Ishikawa (cell line): ENCODE measurements around the gene KIF3A.

Experiments
- CEBPB ChIP-seq: IDR thresholded peaks from 2 replicates; pipeline ENCODE4 v1.6.1; 2012
- CREB1 ChIP-seq: IDR thresholded peaks from 2 replicates; pipeline ENCODE4 v1.6.1; 2012; ENCODE audit warnings: low read depth
- EGR1 ChIP-seq: IDR thresholded peaks from 2 replicates; pipeline ENCODE4 v1.6.1; 2012
- EP300 ChIP-seq: IDR thresholded peaks from 2 replicates; pipeline ENCODE4 v1.6.1; 2012; ENCODE audit warnings: borderline replicate concordance
- FOXM1 ChIP-seq: IDR thresholded peaks from 2 replicates; pipeline ENCODE4 v1.6.1; 2012; ENCODE audit warnings: low read depth, borderline replicate concordance
- NFIC ChIP-seq: IDR thresholded peaks from 2 replicates; pipeline ENCODE4 v1.6.1; 2012
- RAD21 ChIP-seq: IDR thresholded peaks from 2 replicates; pipeline ENCODE4 v1.6.1; 2012; ENCODE audit warnings: low read depth
- REST ChIP-seq: IDR thresholded peaks from 2 replicates; pipeline ENCODE4 v1.6.1; 2012; ENCODE audit warnings: low read depth, mild to moderate bottlenecking
- TAF1 ChIP-seq: IDR thresholded peaks from 2 replicates; pipeline ENCODE4 v1.6.1; 2012; ENCODE audit warnings: low read depth, mild to moderate bottlenecking
- TEAD4 ChIP-seq: IDR thresholded peaks from 2 replicates; pipeline ENCODE4 v1.6.1; 2012
- YY1 ChIP-seq: IDR thresholded peaks from 2 replicates; pipeline ENCODE4 v1.6.1; 2012; ENCODE audit warnings: low read depth
- ZBTB7A ChIP-seq: IDR thresholded peaks from 2 replicates; pipeline ENCODE4 v1.6.1; 2012; ENCODE audit warnings: low read depth
- TF ChIP-seq, protein P1 (sequence below): IDR thresholded peaks from 2 replicates; pipeline ENCODE4 v1.6.1; 2012

DNA sequence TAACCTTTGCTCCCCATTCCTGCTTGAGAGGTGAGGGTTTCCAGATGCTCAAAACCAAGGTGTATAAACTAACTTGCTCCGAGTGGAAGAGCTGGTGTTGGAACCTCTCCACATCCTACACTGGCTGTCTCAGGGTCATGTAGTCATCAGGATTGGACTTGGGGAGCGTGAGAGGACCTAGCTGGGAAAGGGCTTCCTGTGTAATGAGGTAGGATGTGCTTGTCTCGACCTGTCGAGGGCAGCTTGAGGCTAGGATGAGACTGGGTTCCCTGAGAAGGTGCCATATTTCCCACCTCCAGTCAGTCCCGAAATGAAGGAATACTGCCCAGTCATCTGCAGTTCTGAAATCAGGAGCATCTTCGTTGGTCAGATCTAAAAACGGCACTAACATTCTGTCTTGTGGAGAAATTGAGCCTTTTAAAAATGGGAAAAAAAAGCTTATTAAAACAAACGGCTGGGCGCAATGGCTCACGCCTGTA is 11.2 kb upstream of the KIF3A start:
- TF ChIP-seq EP300 (no peak), CEBPB (no peak), REST (no peak), FOXM1 (no peak), RAD21 (no peak), TAF1 (no peak), ZBTB7A (no peak), YY1 (no peak), CREB1 (no peak), TEAD4 (no peak), NFIC (no peak), EGR1 (no peak)
- TF ChIP-seq, protein P1, sequence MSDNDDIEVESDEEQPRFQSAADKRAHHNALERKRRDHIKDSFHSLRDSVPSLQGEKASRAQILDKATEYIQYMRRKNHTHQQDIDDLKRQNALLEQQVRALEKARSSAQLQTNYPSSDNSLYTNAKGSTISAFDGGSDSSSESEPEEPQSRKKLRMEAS: no peak
